ENCODE results near the gene CENPVL2. TPM values are rescaled to one million over a fixed set of nuclear protein-coding genes. Genes with fewer than 3 reads are reported as not detected.
"Not testable (repeated sequence)": the region's sequence is repeated elsewhere in the genome, so short reads cannot be mapped to it uniquely, and the experiment has no call there.

The CENPVL2 gene
- total RNA-seq, 2 experiments from 2014 or later: not detected

GRCh38 chrX:51641421-51642021, 41.1 kb downstream of the CENPVL2 start:
- H3K4me3 Mint-ChIP-seq: no peak overlapping the region
- no peaks in the 10 kb centered on the region for H3K9me3 Mint-ChIP-seq (ENCODE audit: low read depth)
- ChIA-PET CTCF (interaction anchor here (0.6 to 1.1 kb wide), 8 partner anchors 29 to 1015 kb away, joined by 3 to 6 read pairs (median 3); no protein-coding TSS in a partner anchor), POLR2A (no interaction called here)
- H3K36me3 Mint-ChIP-seq (ENCODE audit: low read depth): no peaks in the 10 kb centered on the region
- intact Hi-C loops (cut with DNase I, micrococcal nuclease): loop anchor here (1.0 to 5.0 kb wide), 4 partner anchors 162 to 621 kb away; no protein-coding TSS in a partner anchor
- H3K27me3 Mint-ChIP-seq: peaks cover 22% of the 10 kb centered on the region
- H3K27ac Mint-ChIP-seq: no peak overlapping the region
- no peaks in the 10 kb centered on the region for H3K4me1 Mint-ChIP-seq
- DNase-seq (peak; percentile 10), ATAC-seq (no peak)

GRCh38 chrX:51636511-51636910, 46.1 kb downstream of the CENPVL2 start:
- H3K4me3 Mint-ChIP-seq; H3K9me3 Mint-ChIP-seq (ENCODE audit: low read depth); CTCF ChIA-PET; ATAC-seq; DNase-seq; H3K36me3 Mint-ChIP-seq (ENCODE audit: low read depth); H3K27ac Mint-ChIP-seq; POLR2A ChIA-PET; H3K4me1 Mint-ChIP-seq; intact Hi-C loops (cut with DNase I, micrococcal nuclease): not testable (repeated sequence)
- H3K27me3 Mint-ChIP-seq: peaks cover 18% of the 10 kb centered on the region

Other genes starting within 250 kb of the CENPVL2 start
- 1 to 10 TPM; 1.9 to 2.4 TPM for gene NUDT11, start 186.2 kb downstream of the CENPVL2 start, total RNA-seq
- under 1 TPM; 0.33 to 0.43 TPM for gene CENPVL3, start 63.9 kb downstream of the CENPVL2 start, total RNA-seq
- not detected for gene CENPVL1, start 27.7 kb upstream of the CENPVL2 start, total RNA-seq
- 10 to 100 TPM; 11.2 to 11.6 TPM for gene GSPT2, start 60.6 kb upstream of the CENPVL2 start, total RNA-seq
- 10 to 100 TPM; 46.8 to 55.4 TPM for gene MAGED1, start 210.8 kb upstream of the CENPVL2 start, total RNA-seq